GM18526 (cell line): ENCODE data around the gene FXYD4.

Source experiments
- POLR2A ChIP-seq: IDR thresholded peaks from 3 replicates; pipeline ENCODE4 v1.6.1; 2011; ENCODE audit not compliant: insufficient read length; ENCODE audit errors: extremely low read depth

Gene FXYD4

GRCh38 chr10:43401627-43402026, 30.2 kb downstream of the FXYD4 start:
- TF ChIP-seq POLR2A = no peak

- TF ChIP-seq POLR2A = no peak
Measured at GRCh38 chr10:43402176-43402575, 30.7 kb downstream of the FXYD4 start.

- TF ChIP-seq POLR2A = no peak
Measured at GRCh38 chr10:43402880-43403452, 31.5 kb downstream of the FXYD4 start.

GRCh38 chr10:43403911-43404703, 32.7 kb downstream of the FXYD4 start:
- no peak for TF ChIP-seq POLR2A

DNA sequence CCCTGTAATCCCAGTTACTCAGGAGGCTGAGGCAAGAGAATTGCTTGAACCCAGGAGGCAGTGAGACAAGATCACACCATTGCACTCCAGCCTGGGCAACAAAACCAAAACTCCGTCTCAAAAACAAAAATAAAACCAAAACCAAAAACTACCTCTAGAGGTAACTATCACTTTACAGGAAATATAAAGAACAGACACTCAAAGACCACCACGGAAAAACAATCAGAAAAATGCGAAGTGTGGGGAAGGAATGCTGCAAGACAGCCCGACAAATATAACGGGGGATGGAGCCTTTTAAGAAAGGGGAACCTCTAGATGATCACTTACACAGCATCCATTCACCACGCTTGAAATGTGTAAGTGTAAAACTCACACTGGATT, 33.3 kb downstream of the FXYD4 start:
- TF ChIP-seq POLR2A = no peak

DNA sequence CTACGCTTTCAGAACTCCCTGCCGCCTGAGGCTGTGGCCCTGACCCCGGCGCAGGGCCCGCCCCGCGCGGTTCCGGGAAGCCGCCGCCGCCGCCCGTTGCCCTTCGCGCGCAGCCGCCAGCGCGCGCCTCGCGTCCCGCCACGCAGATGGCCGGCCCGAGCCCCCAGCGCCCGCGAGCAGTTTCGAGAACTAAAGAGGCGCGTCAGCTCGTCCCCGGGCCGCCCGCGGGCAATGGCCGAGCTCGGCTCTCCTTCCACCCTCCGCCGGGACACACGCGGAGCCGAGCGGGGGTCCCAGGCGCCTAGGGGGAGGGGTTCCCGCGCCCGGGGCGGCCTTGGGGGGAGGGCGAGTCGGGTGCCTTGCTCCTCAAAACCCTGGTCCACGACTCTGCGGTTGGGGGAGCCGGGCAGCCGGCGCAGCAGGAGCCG, 35.7 kb downstream of the FXYD4 start:
- no peak for TF ChIP-seq POLR2A

GRCh38 chr10:43407576-43408330, 36.3 kb downstream of the FXYD4 start:
- TF ChIP-seq POLR2A = peak; percentile 92

GRCh38 chr10:43408331-43408709, 36.9 kb downstream of the FXYD4 start:
- no peak for TF ChIP-seq POLR2A

- TF ChIP-seq POLR2A = peak; percentile 85
Measured at GRCh38 chr10:43408710-43409384, 37.4 kb downstream of the FXYD4 start, which contains the start of gene HNRNPF. Gene HNRNPF, minus strand, starts transcription at chr10:43409186. Its CDS starts 21,302 bp downstream, at chr10:43387884.

GRCh38 chr10:43409385-43410109, 38.1 kb downstream of the FXYD4 start:
- no peak for TF ChIP-seq POLR2A

- no peak for TF ChIP-seq POLR2A
Measured at GRCh38 chr10:43410345-43410744, 38.9 kb downstream of the FXYD4 start.

- TF ChIP-seq POLR2A = no peak
Measured at GRCh38 chr10:43411536-43411935, 40.1 kb downstream of the FXYD4 start.

- TF ChIP-seq POLR2A = no peak
Measured at GRCh38 chr10:43415544-43415943, 44.1 kb downstream of the FXYD4 start.

- no peak for TF ChIP-seq POLR2A
Measured at GRCh38 chr10:43417950-43418768, 46.7 kb downstream of the FXYD4 start.
